ENCODE results near the gene WDPCP.

- TF ChIP-seq CTCF (IDR thresholded peaks at IDR 0.05; ENCODE audit: low read depth, low read length, missing input control), result no peak
- TF ChIP-seq EGR1 (IDR thresholded peaks at IDR 0.05; ENCODE audit: low read depth in 2 of 2), result no peak
- TF ChIP-seq JUND (IDR thresholded peaks at IDR 0.05), result no peak
- no peak for TF ChIP-seq TAF1 (conservative IDR thresholded peaks at IDR 0.05)
These were observed 8.2 kb upstream of the WDPCP start for GRCh38 chr2:63596401-63596883.
